HepG2 (cell line): Measurements from ENCODE around the gene NFATC4. TPM values are rescaled to one million over a fixed set of nuclear protein-coding genes. Genes with fewer than 3 reads are reported as not detected.

Experiments
- ATAC-seq: fragments of 200-7000 bp; cut with Tn5 transposase; 3 replicates; pipeline ENCODE4 v1.9.1; 2020; ENCODE audit warnings: mild to moderate bottlenecking, moderate library complexity
- BruUV-seq: library from RNA; stranded (reverse); fragments of 400-500 nt; replicated peaks from 2 replicates; lab custom pipeline; 2021; lab: Mats Ljungman, UMichigan
- CTCF ChIA-PET: fragments of 300-600 bp; formaldehyde crosslinking; extraction: SDS; loops from one replicate; lab custom pipeline; 2021; ENCODE audit warnings: low total read pairs, inconsistent platforms, low intra/inter-chr PET ratio; lab: Yijun Ruan, JAX
- POLR2A ChIA-PET: fragments of 350-600 bp; sonication (Branson Sonifier 250); formaldehyde crosslinking; loops from one replicate; lab custom pipeline; 2020; ENCODE audit warnings: antibody characterized with exemption, inconsistent platforms; lab: Yijun Ruan, JAX
- DNase-seq: peaks from one replicate; pipeline ENCODE4 v3.0.0-alpha.2; 2015; ENCODE audit warnings: low spot score
- FAIRE-seq: peaks from 3 replicates; lab custom pipeline; 2011; peaks lifted over from hg19 to GRCh38; lab: Jason Lieb, UNC
- H2AFZ ChIP-seq: one replicate; pipeline ENCODE4 v1.6.1; 2011; ENCODE audit warnings: low read length, inconsistent platforms
- H3K27ac ChIP-seq: fragments of 300-600 bp; 3 replicates; pipeline ENCODE4 v1.8.0; 2011; ENCODE audit warnings: mixed run types, mild to moderate bottlenecking, mixed read lengths, low read length, inconsistent platforms; ENCODE audit not compliant: insufficient read depth; ENCODE audit errors: extremely low read length
- H3K27me3 ChIP-seq, 2 experiments: fragments of 200-600 bp in 1 of 2; 2 replicates in 1 of 2; 3 replicates in 1 of 2; pipeline versions ENCODE4 v1.6.0 to v1.8.0; 2011; ENCODE audit warnings: low read length in 2 of 2, mild to moderate bottlenecking in 2 of 2, moderate library complexity in 2 of 2, inconsistent platforms in 1 of 2; ENCODE audit not compliant: insufficient read depth in 2 of 2, control insufficient read depth in 1 of 2
- H3K36me3 ChIP-seq, 2 experiments: fragments of 200-600 bp in 1 of 2; replicated peaks in 1 of 2; 2 replicates in 1 of 2; 3 replicates in 1 of 2; pipeline versions ENCODE4 v1.5.1 to v1.8.0; 2011; ENCODE audit warnings: low read length in 2 of 2, inconsistent platforms in 1 of 2; ENCODE audit not compliant: insufficient read depth in 2 of 2, control insufficient read depth in 1 of 2
- H3K4me1 ChIP-seq: 2 replicates; pipeline ENCODE4 v1.5.1; 2012; ENCODE audit warnings: low read length, inconsistent platforms; ENCODE audit not compliant: insufficient read depth
- H3K4me2 ChIP-seq: 2 replicates; pipeline ENCODE4 v1.6.0; 2011; ENCODE audit warnings: low read depth, low read length, inconsistent platforms
- H3K4me3 ChIP-seq, 3 experiments: fragments of 200-600 bp in 1 of 3; sonication (generic), shearing (Covaris generic) in 1 of 3; replicated peaks in 1 of 3; 2 replicates each; pipeline ENCODE4 v1.5.1; 2011 to 2016; ENCODE audit warnings: low read length in 3 of 3, inconsistent platforms in 2 of 3, low read depth in 2 of 3, mild to moderate bottlenecking in 2 of 3, control low read depth in 1 of 3, mixed read lengths in 1 of 3; ENCODE audit not compliant: insufficient read depth in 1 of 3
- H3K79me2 ChIP-seq: one replicate; pipeline ENCODE4 v1.6.1; 2011; ENCODE audit warnings: low read length, inconsistent platforms; ENCODE audit not compliant: insufficient read depth
- H3K9ac ChIP-seq: 2 replicates; pipeline ENCODE4 v1.6.0; 2011; ENCODE audit warnings: mild to moderate bottlenecking, low read depth, low read length, inconsistent platforms; ENCODE audit not compliant: insufficient read depth
- H3K9me3 ChIP-seq: 2 replicates; pipeline ENCODE4 v1.5.1; 2012; ENCODE audit warnings: mild to moderate bottlenecking, low read length
- H4K20me1 ChIP-seq: 2 replicates; pipeline ENCODE4 v1.6.0; 2011; ENCODE audit warnings: inconsistent platforms, mild to moderate bottlenecking, low read length, moderate library complexity; ENCODE audit not compliant: insufficient read depth
- AGO1 ChIP-seq: fragments of 200-400 bp; formaldehyde crosslinking; IDR thresholded peaks from 2 replicates; pipeline ENCODE4 v1.6.1; 2017; ENCODE audit warnings: mild to moderate bottlenecking, low read depth, low read length, moderate library complexity; ENCODE audit not compliant: poor library complexity, severe bottlenecking
- HOXA5 ChIP-seq: sonication (generic); formaldehyde crosslinking; IDR thresholded peaks from 2 replicates; pipeline ENCODE4 v1.4.0; 2020; ENCODE audit warnings: missing genetic modification reagents
- KAT8 ChIP-seq: IDR thresholded peaks from 2 replicates; pipeline ENCODE4 v1.6.1; 2016; ENCODE audit warnings: missing genetic modification reagents, missing compliant biosample characterization
- NONO ChIP-seq, 2 experiments: fragments of 450-650 bp in 1 of 2; sonication (generic) in 1 of 2; formaldehyde crosslinking in 1 of 2; IDR thresholded peaks in 1 of 2; conservative IDR thresholded peaks in 1 of 2; 2 replicates each; pipeline versions ENCODE4 v1.6.1 to v1.8.0; 2017 to 2022; ENCODE audit warnings: mild to moderate bottlenecking in 1 of 2, missing genetic modification reagents in 1 of 2, moderate library complexity in 1 of 2
- SAFB2 ChIP-seq: sonication (generic); formaldehyde crosslinking; IDR thresholded peaks from 2 replicates; pipeline ENCODE4 v1.5.1; 2020; ENCODE audit warnings: missing genetic modification reagents, low read depth, mild to moderate bottlenecking, borderline replicate concordance
- SALL1 ChIP-seq: sonication (generic); formaldehyde crosslinking; IDR thresholded peaks from 2 replicates; pipeline ENCODE4 v1.8.0; 2022; ENCODE audit warnings: mild to moderate bottlenecking, missing genetic modification reagents
- SKIL ChIP-seq: sonication (generic); formaldehyde crosslinking; IDR thresholded peaks from 2 replicates; pipeline ENCODE4 v1.8.0; 2022; ENCODE audit warnings: missing genetic modification reagents, mild to moderate bottlenecking, moderate library complexity, borderline replicate concordance
- TARDBP ChIP-seq: sonication (generic); formaldehyde crosslinking; IDR thresholded peaks from 2 replicates; pipeline ENCODE4 v1.8.0; 2022; ENCODE audit warnings: mild to moderate bottlenecking, missing genetic modification reagents
- THAP11 ChIP-seq: IDR thresholded peaks from 2 replicates; pipeline ENCODE4 v1.6.1; 2016; ENCODE audit warnings: missing biosample characterization, missing genetic modification reagents
- XRCC5 ChIP-seq: fragments of 200-400 bp; formaldehyde crosslinking; optimal IDR thresholded peaks from 2 replicates; pipeline ENCODE3; 2017; ENCODE audit warnings: mild to moderate bottlenecking, low read length
- ZNF280B ChIP-seq: sonication (generic); formaldehyde crosslinking; IDR thresholded peaks from 2 replicates; pipeline ENCODE4 v1.5.0; 2020; ENCODE audit warnings: missing genetic modification reagents, mild to moderate bottlenecking, borderline replicate concordance
- ZNF768 ChIP-seq: sonication (generic); formaldehyde crosslinking; IDR thresholded peaks from 2 replicates; pipeline ENCODE4 v1.4.0; 2020; ENCODE audit warnings: missing genetic modification reagents
- ZNF816 ChIP-seq: sonication (generic); formaldehyde crosslinking; IDR thresholded peaks from 2 replicates; pipeline ENCODE4 v1.8.0; 2022; ENCODE audit warnings: missing genetic modification reagents, mild to moderate bottlenecking, borderline replicate concordance
- ZNF878 ChIP-seq: sonication (generic); formaldehyde crosslinking; IDR thresholded peaks from 2 replicates; pipeline ENCODE4 v1.8.1; 2023; ENCODE audit warnings: mild to moderate bottlenecking, missing genetic modification reagents, moderate library complexity
- WGBS: methylation state at CpG from one replicate; pipeline ENCODE4 v1.1.6; 2017; ENCODE audit warnings: low lambda C conversion rate; 5-methylcytosine and 5-hydroxymethylcytosine counted together
- in situ Hi-C: cut with HindIII; loops from 2 replicates; pipeline ENCODE4 v1.10.0; 2017; ENCODE audit warnings: low pct_unique_long_range_greater_than_20kb; ENCODE audit not compliant: extremely low pct_ligation_motif_present
- intact Hi-C: fragments of 100-400 bp; cut with micrococcal nuclease; formaldehyde crosslinking; loops from one replicate; pipeline ENCODE4 v1.10.0; 2022; ENCODE audit not compliant: unreplicated experiment
- polyA plus RNA-seq, 8 experiments: library from polyadenylated mRNA; depleted of rRNA in 3 of 8; stranded (reverse) in 7 of 8; unstranded in 1 of 8; fragments of >200 nt; fragmentation: Illumina TruSeq in 4 of 8; extraction: Trizol in 4 of 8; gene quantifications; 2 replicates each; pipeline versions ENCODE4 v1.2.1 to v1.2.3, GENCODE V29; 2011 to 2016; ENCODE audit warnings: low read depth in 4 of 8, missing spikeins in 1 of 8, mixed read lengths in 1 of 8; ENCODE audit not compliant: insufficient read depth in 1 of 8
- total RNA-seq, 5 experiments: library from RNA; depleted of rRNA; stranded (reverse); fragments of >200 nt; fragmentation: Illumina TruSeq; extraction: Trizol; gene quantifications; 2 replicates each; pipeline ENCODE4 v1.2.3, GENCODE V29; 2016; ENCODE audit warnings: low read depth in 1 of 5
- TF ChIP-seq, protein P1 (sequence below): sonication (generic); formaldehyde crosslinking; IDR thresholded peaks from 2 replicates; pipeline ENCODE4 v1.4.0; 2020; ENCODE audit warnings: missing genetic modification reagents
- TF ChIP-seq, protein P2 (sequence below): sonication (generic); formaldehyde crosslinking; IDR thresholded peaks from 2 replicates; pipeline ENCODE4 v1.5.0; 2020; ENCODE audit warnings: missing genetic modification reagents, mild to moderate bottlenecking, borderline replicate concordance

NFATC4 gene
- total and polyA plus RNA-seq, 2 of the 13 experiments (the other 11 are each of a cell fraction or from before 2014, with no cell fraction given), result 0.04 to 0.15 TPM

DNA sequence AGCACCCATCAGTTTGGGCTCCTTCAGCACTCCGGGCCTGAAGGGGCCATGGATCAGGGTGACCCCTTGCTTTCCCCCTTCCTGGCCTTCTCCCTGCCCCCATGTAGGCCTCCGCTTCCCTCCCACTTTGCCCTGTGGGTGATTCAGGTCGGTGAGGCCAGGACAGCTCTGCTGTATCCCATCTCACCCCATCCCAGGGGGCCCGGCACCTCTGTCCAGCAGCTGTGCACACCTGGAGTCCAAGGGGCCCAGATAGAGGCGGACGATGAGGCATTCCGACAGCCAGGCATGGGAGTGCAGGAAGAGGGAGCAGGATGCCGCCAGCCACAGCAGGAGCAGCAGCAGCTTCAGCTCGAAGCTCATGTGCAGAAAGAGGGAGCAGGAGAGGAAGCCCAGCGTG, 45.3 kb upstream of the NFATC4 start:
- Histone ChIP-seq H2AFZ (no peak overlapping the region), H3K79me2 (no peaks in the 10 kb centered on the region), H4K20me1 (no peaks in the 10 kb centered on the region), H3K4me3 (no peak overlapping the region), H3K27ac (no peak overlapping the region), H3K36me3 (no peaks in the 10 kb centered on the region), H3K9me3 (no peaks in the 10 kb centered on the region), H3K27me3 (peaks cover 25 to 85% of the 10 kb centered on the region in 2 experiments), H3K9ac (no peak overlapping the region), H3K4me1 (peaks cover 11% of the 10 kb centered on the region), H3K4me2 (no peak overlapping the region)
- no peak for FAIRE-seq
- BruUV-seq, result no TSS peak
- POLR2A ChIA-PET, result interaction anchor here (0.6 to 1.4 kb wide), 4 partner anchors 16 to 107 kb away, joined by 3 to 5 read pairs (median 4); partner anchors contain the start of genes CBLN3, DHRS1, KHNYN and NOP9
- no peak for DNase-seq
- intact Hi-C loops (no loop called here), in situ Hi-C loops (no loop called here)
- peak; percentile 5; the same call in 2 of the 3 replicates for ATAC-seq
- CTCF ChIA-PET, result interaction anchor here (0.6 kb wide), 1 partner anchor 114 kb away, joined by 3 read pairs; no protein-coding TSS in a partner anchor
- 32% methylated on average over 10 of the region's 10 CpGs for WGBS
- TF ChIP-seq SAFB2 (CRISPR knock-in tag), result no peak
- TF ChIP-seq TARDBP (CRISPR knock-in tag), result no peak
- no peak for TF ChIP-seq THAP11 (CRISPR knock-in tag)
- TF ChIP-seq, protein P1, sequence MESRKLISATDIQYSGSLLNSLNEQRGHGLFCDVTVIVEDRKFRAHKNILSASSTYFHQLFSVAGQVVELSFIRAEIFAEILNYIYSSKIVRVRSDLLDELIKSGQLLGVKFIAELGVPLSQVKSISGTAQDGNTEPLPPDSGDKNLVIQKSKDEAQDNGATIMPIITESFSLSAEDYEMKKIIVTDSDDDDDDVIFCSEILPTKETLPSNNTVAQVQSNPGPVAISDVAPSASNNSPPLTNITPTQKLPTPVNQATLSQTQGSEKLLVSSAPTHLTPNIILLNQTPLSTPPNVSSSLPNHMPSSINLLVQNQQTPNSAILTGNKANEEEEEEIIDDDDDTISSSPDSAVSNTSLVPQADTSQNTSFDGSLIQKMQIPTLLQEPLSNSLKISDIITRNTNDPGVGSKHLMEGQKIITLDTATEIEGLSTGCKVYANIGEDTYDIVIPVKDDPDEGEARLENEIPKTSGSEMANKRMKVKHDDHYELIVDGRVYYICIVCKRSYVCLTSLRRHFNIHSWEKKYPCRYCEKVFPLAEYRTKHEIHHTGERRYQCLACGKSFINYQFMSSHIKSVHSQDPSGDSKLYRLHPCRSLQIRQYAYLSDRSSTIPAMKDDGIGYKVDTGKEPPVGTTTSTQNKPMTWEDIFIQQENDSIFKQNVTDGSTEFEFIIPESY (CRISPR knock-in tag), result no peak
- no peak for TF ChIP-seq NONO (IDR thresholded peaks at IDR 0.05)
- no peak for TF ChIP-seq NONO (CRISPR knock-in tag; conservative IDR thresholded peaks at IDR 0.05)
- TF ChIP-seq ZNF768 (CRISPR knock-in tag), result peak; percentile 13; the same call in 1 of the 2 replicates
- TF ChIP-seq ZNF878 (CRISPR knock-in tag), result no peak
- 0 out of 2 replicates have a peak, but pooled peaks have one; percentile 19 for TF ChIP-seq SKIL (CRISPR knock-in tag)
- no peak for TF ChIP-seq HOXA5 (CRISPR knock-in tag)
- TF ChIP-seq SALL1 (CRISPR knock-in tag), result peak; percentile 9; the same call in 1 of the 2 replicates
- TF ChIP-seq XRCC5, result no peak
- 0 out of 2 replicates have a peak, but pooled peaks have one; percentile 26 for TF ChIP-seq ZNF280B (CRISPR knock-in tag)
- TF ChIP-seq, protein P2, sequence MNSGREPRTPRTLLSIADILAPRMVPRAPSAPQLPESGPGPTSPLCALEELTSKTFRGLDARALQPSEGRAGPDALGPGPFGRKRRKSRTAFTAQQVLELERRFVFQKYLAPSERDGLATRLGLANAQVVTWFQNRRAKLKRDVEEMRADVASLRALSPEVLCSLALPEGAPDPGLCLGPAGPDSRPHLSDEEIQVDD (CRISPR knock-in tag), result 0 out of 2 replicates have a peak, but pooled peaks have one; percentile 11
- no peak for TF ChIP-seq AGO1
- TF ChIP-seq KAT8 (CRISPR knock-in tag), result no peak
- TF ChIP-seq ZNF816 (CRISPR knock-in tag), result no peak
